ENCODE results near the gene TIGD1.

Gene TIGD1

DNA sequence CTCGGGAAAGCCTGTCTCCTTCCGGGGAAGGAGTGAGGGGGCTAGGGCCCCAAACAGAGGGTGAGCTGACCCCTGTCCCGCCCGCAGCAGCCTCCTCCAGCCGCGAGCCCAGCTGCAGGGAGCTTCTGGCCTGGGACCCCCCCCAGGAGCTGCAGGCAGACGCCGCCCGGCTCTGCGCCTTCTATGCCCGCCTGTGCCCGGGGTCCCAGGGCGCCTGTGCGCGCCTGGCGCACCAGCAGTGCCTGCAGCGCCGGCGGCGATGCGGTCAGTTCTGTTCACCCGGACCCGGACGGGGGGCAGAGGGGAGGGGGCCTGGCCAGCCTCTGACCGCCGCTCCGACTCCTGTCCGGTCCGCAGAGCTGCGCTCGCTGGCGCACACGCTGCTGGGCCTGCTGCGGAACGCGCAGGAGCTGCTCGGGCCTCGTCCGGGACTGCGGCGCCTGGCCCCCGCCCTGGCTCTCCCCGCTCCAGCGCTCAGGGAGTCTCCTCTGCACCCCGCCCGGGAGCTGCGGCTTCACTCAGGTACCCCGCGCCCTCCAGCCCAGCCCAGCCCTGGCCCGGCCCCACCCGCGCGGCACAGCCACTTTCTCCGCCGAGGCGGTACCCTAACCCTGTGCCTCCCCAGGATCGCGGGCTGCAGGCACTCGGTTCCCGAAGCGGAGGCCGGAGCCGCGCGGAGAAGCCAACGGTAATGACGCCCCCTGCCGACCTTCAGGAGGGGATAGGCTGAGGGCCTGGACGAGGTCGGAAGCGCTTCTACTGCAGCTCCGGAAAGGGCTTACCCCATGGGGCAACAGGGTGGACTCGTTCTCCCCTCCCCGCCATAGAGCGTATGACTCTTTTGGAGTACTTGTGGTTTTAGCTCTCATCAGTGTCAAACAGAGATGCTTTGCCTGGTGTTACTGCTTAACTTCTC, 26.4 kb downstream of the TIGD1 start:
- peak; percentile 60 for ATAC-seq
- TF ChIP-seq ARNTL (CRISPR knock-in tag; IDR thresholded peaks at IDR 0.05; ENCODE audit: borderline replicate concordance, low read depth), result no peak
- TF ChIP-seq PPARA (CRISPR knock-in tag; IDR thresholded peaks at IDR 0.05; ENCODE audit: borderline replicate concordance), result no peak
- no peak for TF ChIP-seq ZNF8 (CRISPR knock-in tag; IDR thresholded peaks at IDR 0.05)
- no peak for TF ChIP-seq OSR1 (CRISPR knock-in tag; IDR thresholded peaks at IDR 0.05)
- no peak for TF ChIP-seq ZFP3 (CRISPR knock-in tag; IDR thresholded peaks at IDR 0.05)
- no peak for TF ChIP-seq BACH2 (CRISPR knock-in tag; IDR thresholded peaks at IDR 0.05; ENCODE audit: borderline replicate concordance)
- TF ChIP-seq TOX (CRISPR knock-in tag; IDR thresholded peaks at IDR 0.05; ENCODE audit: borderline replicate concordance), result no peak
- TF ChIP-seq ZNF565 (CRISPR knock-in tag; conservative IDR thresholded peaks at IDR 0.05; ENCODE audit: low read depth), result no peak
- TF ChIP-seq ZFP30 (CRISPR knock-in tag; IDR thresholded peaks at IDR 0.05), result no peak
- TF ChIP-seq, protein P1, sequence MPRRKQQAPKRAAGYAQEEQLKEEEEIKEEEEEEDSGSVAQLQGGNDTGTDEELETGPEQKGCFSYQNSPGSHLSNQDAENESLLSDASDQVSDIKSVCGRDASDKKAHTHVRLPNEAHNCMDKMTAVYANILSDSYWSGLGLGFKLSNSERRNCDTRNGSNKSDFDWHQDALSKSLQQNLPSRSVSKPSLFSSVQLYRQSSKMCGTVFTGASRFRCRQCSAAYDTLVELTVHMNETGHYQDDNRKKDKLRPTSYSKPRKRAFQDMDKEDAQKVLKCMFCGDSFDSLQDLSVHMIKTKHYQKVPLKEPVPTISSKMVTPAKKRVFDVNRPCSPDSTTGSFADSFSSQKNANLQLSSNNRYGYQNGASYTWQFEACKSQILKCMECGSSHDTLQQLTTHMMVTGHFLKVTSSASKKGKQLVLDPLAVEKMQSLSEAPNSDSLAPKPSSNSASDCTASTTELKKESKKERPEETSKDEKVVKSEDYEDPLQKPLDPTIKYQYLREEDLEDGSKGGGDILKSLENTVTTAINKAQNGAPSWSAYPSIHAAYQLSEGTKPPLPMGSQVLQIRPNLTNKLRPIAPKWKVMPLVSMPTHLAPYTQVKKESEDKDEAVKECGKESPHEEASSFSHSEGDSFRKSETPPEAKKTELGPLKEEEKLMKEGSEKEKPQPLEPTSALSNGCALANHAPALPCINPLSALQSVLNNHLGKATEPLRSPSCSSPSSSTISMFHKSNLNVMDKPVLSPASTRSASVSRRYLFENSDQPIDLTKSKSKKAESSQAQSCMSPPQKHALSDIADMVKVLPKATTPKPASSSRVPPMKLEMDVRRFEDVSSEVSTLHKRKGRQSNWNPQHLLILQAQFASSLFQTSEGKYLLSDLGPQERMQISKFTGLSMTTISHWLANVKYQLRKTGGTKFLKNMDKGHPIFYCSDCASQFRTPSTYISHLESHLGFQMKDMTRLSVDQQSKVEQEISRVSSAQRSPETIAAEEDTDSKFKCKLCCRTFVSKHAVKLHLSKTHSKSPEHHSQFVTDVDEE (CRISPR knock-in tag; IDR thresholded peaks at IDR 0.05), result no peak
- TF ChIP-seq ISL1 (CRISPR knock-in tag; IDR thresholded peaks at IDR 0.05), result no peak
- TF ChIP-seq, protein P2, sequence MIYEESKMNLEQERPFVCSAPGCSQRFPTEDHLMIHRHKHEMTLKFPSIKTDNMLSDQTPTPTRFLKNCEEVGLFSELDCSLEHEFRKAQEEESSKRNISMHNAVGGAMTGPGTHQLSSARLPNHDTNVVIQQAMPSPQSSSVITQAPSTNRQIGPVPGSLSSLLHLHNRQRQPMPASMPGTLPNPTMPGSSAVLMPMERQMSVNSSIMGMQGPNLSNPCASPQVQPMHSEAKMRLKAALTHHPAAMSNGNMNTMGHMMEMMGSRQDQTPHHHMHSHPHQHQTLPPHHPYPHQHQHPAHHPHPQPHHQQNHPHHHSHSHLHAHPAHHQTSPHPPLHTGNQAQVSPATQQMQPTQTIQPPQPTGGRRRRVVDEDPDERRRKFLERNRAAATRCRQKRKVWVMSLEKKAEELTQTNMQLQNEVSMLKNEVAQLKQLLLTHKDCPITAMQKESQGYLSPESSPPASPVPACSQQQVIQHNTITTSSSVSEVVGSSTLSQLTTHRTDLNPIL (CRISPR knock-in tag; IDR thresholded peaks at IDR 0.05; ENCODE audit: low read depth), result no peak
- TF ChIP-seq SNAI2 (CRISPR knock-in tag; IDR thresholded peaks at IDR 0.05), result no peak
- TF ChIP-seq, protein P3, sequence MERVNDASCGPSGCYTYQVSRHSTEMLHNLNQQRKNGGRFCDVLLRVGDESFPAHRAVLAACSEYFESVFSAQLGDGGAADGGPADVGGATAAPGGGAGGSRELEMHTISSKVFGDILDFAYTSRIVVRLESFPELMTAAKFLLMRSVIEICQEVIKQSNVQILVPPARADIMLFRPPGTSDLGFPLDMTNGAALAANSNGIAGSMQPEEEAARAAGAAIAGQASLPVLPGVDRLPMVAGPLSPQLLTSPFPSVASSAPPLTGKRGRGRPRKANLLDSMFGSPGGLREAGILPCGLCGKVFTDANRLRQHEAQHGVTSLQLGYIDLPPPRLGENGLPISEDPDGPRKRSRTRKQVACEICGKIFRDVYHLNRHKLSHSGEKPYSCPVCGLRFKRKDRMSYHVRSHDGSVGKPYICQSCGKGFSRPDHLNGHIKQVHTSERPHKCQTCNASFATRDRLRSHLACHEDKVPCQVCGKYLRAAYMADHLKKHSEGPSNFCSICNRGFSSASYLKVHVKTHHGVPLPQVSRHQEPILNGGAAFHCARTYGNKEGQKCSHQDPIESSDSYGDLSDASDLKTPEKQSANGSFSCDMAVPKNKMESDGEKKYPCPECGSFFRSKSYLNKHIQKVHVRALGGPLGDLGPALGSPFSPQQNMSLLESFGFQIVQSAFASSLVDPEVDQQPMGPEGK (CRISPR knock-in tag; IDR thresholded peaks at IDR 0.05; ENCODE audit: borderline replicate concordance), result no peak
- TF ChIP-seq, protein P4, sequence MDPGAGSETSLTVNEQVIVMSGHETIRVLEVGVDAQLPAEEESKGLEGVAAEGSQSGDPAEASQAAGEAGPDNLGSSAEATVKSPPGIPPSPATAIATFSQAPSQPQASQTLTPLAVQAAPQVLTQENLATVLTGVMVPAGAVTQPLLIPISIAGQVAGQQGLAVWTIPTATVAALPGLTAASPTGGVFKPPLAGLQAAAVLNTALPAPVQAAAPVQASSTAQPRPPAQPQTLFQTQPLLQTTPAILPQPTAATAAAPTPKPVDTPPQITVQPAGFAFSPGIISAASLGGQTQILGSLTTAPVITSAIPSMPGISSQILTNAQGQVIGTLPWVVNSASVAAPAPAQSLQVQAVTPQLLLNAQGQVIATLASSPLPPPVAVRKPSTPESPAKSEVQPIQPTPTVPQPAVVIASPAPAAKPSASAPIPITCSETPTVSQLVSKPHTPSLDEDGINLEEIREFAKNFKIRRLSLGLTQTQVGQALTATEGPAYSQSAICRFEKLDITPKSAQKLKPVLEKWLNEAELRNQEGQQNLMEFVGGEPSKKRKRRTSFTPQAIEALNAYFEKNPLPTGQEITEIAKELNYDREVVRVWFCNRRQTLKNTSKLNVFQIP (CRISPR knock-in tag; IDR thresholded peaks at IDR 0.05; ENCODE audit: borderline replicate concordance, low read depth), result no peak
- TF ChIP-seq TCF4 (CRISPR knock-in tag; IDR thresholded peaks at IDR 0.05; ENCODE audit: borderline replicate concordance), result no peak
- TF ChIP-seq ZC3H10 (CRISPR knock-in tag; IDR thresholded peaks at IDR 0.05), result no peak
- no peak for TF ChIP-seq CSDC2 (CRISPR knock-in tag; IDR thresholded peaks at IDR 0.05)
- TF ChIP-seq GLIS3 (CRISPR knock-in tag; IDR thresholded peaks at IDR 0.05), result no peak

DNA sequence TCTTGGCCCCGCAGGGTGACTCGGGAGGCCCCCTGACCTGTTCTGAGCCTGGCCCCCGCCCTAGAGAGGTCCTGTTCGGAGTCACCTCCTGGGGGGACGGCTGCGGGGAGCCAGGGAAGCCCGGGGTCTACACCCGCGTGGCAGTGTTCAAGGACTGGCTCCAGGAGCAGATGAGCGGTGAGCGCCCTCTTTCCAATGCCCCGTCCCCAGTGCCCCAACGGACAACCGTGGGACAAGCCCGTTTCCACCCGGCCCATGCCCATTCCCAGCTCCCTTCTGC, 27.0 kb downstream of the TIGD1 start:
- TF ChIP-seq, protein P4 (CRISPR knock-in tag; IDR thresholded peaks at IDR 0.05; ENCODE audit: borderline replicate concordance, low read depth), result no peak
- no peak for TF ChIP-seq ARNTL (CRISPR knock-in tag; IDR thresholded peaks at IDR 0.05; ENCODE audit: borderline replicate concordance, low read depth)
- TF ChIP-seq, protein P1 (CRISPR knock-in tag; IDR thresholded peaks at IDR 0.05), result no peak
- TF ChIP-seq RARB (CRISPR knock-in tag; IDR thresholded peaks at IDR 0.05), result no peak
- no peak for TF ChIP-seq TOX (CRISPR knock-in tag; IDR thresholded peaks at IDR 0.05; ENCODE audit: borderline replicate concordance)
- TF ChIP-seq ISL1 (CRISPR knock-in tag; IDR thresholded peaks at IDR 0.05), result no peak
- TF ChIP-seq ZC3H10 (CRISPR knock-in tag; IDR thresholded peaks at IDR 0.05), result no peak
- no peak for TF ChIP-seq TCF4 (CRISPR knock-in tag; IDR thresholded peaks at IDR 0.05; ENCODE audit: borderline replicate concordance)
- TF ChIP-seq ZNF70 (CRISPR knock-in tag; IDR thresholded peaks at IDR 0.05), result no peak
- TF ChIP-seq, protein P2 (CRISPR knock-in tag; IDR thresholded peaks at IDR 0.05; ENCODE audit: low read depth), result no peak
- no peak for TF ChIP-seq ZNF565 (CRISPR knock-in tag; conservative IDR thresholded peaks at IDR 0.05; ENCODE audit: low read depth)
- TF ChIP-seq SNAI2 (CRISPR knock-in tag; IDR thresholded peaks at IDR 0.05), result no peak
- no peak for TF ChIP-seq OSR1 (CRISPR knock-in tag; IDR thresholded peaks at IDR 0.05)
- TF ChIP-seq BACH2 (CRISPR knock-in tag; IDR thresholded peaks at IDR 0.05; ENCODE audit: borderline replicate concordance), result no peak
- no peak for TF ChIP-seq ZNF8 (CRISPR knock-in tag; IDR thresholded peaks at IDR 0.05)
- ATAC-seq, result peak; percentile 7; the same call in 2 of the 3 replicates

All from SK-N-SH treated with all-trans-retinoic acid at 6 μM for 48 hours (cell line).